ENCODE measurements around the gene METTL26. TPM values are rescaled to one million over a fixed set of nuclear protein-coding genes. Genes with fewer than 3 reads are reported as not detected.

The METTL26 gene
- 72.1 to 74.0 TPM (median 73.2 TPM) in 3 replicates for total RNA-seq

DNA sequence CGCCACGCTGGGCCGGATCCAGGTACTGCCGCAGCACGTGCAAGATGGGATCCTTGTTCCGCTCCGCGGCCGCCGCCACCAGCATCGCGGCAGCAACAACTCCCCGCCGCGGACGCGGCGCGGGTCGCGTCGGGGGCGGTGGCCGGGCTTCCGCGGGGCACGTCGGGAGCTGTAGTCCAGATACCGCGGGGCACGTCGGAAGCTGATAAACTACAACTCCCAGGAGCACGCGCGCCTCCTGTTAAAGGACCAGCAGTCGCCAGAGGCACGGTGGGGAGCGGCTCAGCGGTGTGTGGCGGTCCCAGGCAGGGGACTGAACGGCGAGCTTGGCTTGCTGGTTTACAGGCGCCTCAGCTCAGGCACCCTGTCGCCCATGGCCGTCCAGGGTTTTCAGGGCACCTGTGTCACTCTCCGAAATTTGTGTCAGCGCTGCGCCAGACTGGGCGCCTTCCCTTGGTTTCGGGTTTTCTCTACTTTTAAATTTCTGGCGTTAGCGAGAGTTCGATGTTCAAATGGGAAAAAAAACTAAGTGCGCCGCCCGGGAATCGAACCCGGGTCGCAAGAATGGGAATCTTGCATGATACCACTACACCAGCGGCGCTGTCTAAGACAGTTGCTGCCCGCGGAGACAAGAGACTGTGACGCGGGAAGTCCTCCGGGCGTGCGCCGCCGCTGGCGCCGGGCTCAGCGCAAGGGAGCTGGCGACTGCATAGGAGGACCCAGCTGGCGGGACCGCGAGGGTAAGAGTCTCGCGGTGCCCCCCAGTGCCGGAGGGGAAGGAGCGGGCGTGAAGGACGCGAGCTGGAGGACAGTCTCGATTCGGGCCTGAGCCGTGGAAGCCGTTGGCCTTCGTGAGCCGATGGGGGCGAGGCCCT, at the start of gene METTL26:
Gene METTL26, minus strand, starts transcription at position 100 of the 875 bp plus-strand sequence. Its CDS starts 15 bp downstream, at position 85.
- Mint-ChIP-seq H3K36me3 (no peaks in the 10 kb centered on the region), H3K4me1 (peaks cover 6% of the 10 kb centered on the region), H3K27ac (peak within 1 kb of the TSS; percentile 99), H3K9me3 (no peaks in the 10 kb centered on the region), H3K27me3 (ENCODE audit: low read depth) (no peaks in the 10 kb centered on the region), H3K4me3 (peak within 1 kb of the TSS; percentile 98)
- TF ChIP-seq, protein P1, sequence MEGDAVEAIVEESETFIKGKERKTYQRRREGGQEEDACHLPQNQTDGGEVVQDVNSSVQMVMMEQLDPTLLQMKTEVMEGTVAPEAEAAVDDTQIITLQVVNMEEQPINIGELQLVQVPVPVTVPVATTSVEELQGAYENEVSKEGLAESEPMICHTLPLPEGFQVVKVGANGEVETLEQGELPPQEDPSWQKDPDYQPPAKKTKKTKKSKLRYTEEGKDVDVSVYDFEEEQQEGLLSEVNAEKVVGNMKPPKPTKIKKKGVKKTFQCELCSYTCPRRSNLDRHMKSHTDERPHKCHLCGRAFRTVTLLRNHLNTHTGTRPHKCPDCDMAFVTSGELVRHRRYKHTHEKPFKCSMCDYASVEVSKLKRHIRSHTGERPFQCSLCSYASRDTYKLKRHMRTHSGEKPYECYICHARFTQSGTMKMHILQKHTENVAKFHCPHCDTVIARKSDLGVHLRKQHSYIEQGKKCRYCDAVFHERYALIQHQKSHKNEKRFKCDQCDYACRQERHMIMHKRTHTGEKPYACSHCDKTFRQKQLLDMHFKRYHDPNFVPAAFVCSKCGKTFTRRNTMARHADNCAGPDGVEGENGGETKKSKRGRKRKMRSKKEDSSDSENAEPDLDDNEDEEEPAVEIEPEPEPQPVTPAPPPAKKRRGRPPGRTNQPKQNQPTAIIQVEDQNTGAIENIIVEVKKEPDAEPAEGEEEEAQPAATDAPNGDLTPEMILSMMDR (IDR thresholded peaks at IDR 0.05; ENCODE audit: unreplicated experiment) = no peak
- DNase-seq (ENCODE audit: low spot score in 2 of 2, unreplicated experiment in 2 of 2) = peak; percentile 89 to 98

DNA sequence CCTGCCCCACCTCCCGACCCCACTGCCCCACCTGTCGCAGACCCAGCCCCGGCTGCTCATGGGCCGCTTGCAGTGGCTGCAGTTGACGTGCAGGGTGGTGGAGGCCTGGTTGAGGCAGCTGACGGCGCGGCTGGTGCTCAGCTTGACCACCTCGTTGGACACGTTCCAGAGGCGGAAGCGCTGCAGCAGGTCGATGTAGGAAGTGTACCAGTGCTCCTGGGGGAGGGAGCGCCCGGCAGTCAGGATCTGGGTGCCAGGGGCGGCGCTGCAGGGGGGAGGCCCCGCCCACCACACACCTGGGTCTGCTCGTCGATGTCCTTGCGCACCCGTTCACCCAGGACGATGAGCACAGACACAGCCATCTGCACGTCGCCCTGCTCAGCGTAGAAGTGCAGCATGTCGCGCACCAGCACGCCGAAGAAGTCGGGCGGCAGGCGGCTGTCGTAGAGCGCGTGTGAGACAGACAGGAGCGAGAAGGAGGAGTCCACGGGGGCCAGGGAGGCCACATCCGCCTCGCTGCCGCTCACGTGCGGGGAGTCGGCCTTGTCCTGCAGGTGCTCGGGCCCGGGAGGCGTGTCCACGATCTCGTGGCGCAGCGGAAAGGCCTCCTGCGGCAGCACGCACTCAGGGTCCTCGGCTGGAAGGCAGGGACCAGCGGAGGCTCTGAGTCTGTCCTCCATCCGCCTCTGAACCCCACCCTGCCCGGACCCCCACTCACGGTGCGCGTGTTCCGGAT, 49.0 kb upstream of the METTL26 start:
- no peak overlapping the region for H3K4me3 Mint-ChIP-seq
- H3K36me3 Mint-ChIP-seq = peaks cover 11% of the 10 kb centered on the region
- H3K9me3 Mint-ChIP-seq = no peaks in the 10 kb centered on the region
- TF ChIP-seq, protein P1 (IDR thresholded peaks at IDR 0.05; ENCODE audit: unreplicated experiment) = no peak
- DNase-seq (ENCODE audit: low spot score in 2 of 2, unreplicated experiment in 2 of 2) = no peak
- no peaks in the 10 kb centered on the region for H3K27me3 Mint-ChIP-seq (ENCODE audit: low read depth)
- peaks cover 29% of the 10 kb centered on the region for H3K4me1 Mint-ChIP-seq
- no peak overlapping the region for H3K27ac Mint-ChIP-seq

DNA sequence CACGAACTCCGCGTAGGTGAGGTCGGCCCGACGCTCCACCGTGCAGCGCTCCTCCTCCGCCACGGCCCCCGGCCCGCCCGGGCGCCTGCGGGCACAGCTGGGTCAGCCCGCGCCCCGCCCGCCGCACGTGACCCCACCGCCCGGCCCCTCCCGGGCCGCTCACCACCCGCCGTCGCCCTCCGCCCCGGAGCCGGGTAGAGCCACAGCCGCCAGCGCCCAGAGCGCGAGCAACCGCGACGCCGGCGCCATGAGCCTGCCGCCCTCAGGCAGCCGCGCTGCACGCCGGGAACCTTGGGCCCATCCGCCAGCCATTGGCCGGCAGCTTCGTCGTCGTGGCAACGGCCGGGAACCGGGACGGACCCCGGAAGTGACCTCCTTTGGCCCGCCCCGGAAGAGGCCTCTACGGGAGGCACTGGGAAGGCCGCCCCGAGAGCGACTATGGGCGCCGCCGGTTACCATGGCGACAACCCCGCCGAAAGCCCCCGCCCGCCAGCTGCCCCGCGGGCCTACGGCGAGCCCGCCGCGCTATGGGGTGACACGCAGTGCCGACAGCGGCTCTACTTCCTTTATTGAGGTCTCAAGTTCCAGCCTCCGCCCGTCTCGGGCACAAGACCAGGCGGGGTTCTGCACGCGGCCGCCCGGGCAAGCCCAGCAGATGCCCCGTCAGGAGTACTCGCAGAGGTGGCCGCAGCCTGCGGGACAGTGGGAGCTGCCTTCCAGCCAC, 48.1 kb upstream of the METTL26 start, which contains the start of gene JMJD8:
Gene JMJD8, minus strand, starts transcription at position 264 of the 724 bp plus-strand sequence. Its CDS starts 15 bp downstream, at position 249.
- Mint-ChIP-seq H3K27ac (peak within 1 kb of the TSS; percentile 84), H3K4me3 (peak within 1 kb of the TSS; percentile 78), H3K9me3 (no peaks in the 10 kb centered on the region), H3K4me1 (peaks cover 23% of the 10 kb centered on the region), H3K36me3 (peaks cover 11% of the 10 kb centered on the region), H3K27me3 (ENCODE audit: low read depth) (no peaks in the 10 kb centered on the region)
- peak; percentile 91 to 94 for DNase-seq (ENCODE audit: low spot score in 2 of 2, unreplicated experiment in 2 of 2)
- TF ChIP-seq, protein P1 (IDR thresholded peaks at IDR 0.05; ENCODE audit: unreplicated experiment) = no peak

DNA sequence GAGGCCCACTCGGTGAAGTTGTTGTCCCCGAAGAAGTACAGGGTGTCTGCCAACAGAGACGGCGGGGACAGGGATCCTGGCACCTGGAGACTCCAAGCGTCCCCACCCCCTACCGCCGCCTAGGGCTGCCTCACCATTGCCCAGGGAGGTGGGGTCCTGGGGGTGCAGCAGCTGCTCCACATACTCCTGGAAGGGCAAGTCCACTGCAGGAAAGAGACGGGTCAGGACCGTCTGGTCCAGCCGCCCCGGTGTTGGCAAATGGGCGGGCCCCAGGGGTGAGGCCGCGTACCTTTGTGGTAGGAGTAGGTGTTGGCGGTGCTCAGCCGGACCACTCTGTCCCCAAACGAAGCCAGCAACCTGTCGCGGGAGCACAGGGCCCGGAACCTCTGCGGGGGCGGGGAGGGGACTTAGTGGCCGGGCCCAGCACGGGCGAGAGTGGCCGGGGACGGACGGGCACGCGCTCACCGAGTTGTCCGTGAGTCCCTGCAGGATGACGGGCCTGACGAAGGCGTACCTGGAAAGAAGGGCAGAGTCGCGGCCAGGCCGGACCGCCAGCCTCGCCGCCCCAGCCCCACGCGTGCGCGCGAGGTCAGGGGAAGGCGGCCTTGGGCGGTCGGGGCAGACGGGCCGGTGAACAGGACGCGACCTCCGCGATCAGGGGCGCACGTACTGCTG, 47.4 kb upstream of the METTL26 start:
- TF ChIP-seq, protein P1 (IDR thresholded peaks at IDR 0.05; ENCODE audit: unreplicated experiment) = no peak
- no peaks in the 10 kb centered on the region for H3K9me3 Mint-ChIP-seq
- peaks cover 20% of the 10 kb centered on the region for H3K4me1 Mint-ChIP-seq
- peak overlapping the region; percentile 84 for H3K27ac Mint-ChIP-seq
- no peak for DNase-seq (ENCODE audit: low spot score in 2 of 2, unreplicated experiment in 2 of 2)
- H3K4me3 Mint-ChIP-seq = peak overlapping the region; percentile 78
- no peaks in the 10 kb centered on the region for H3K27me3 Mint-ChIP-seq (ENCODE audit: low read depth)
- peaks cover 11% of the 10 kb centered on the region for H3K36me3 Mint-ChIP-seq

Data from mesothelial cell of epicardium (in vitro differentiated cells).